ENCODE data around the gene COPS8.

The COPS8 gene

GRCh38 chr2:237073552-237073951 lies 12.1 kb upstream of the COPS8 start:
- POLR2A ChIA-PET: no interaction called here
- CTCF ChIA-PET: interaction anchor here (0.8 to 4.2 kb wide), 8 partner anchors 11 to 1294 kb away, joined by 3 to 20 read pairs (median 4); partner anchors contain the start of gene COPS8
- TF ChIP-seq CTCF (IDR thresholded peaks at IDR 0.05; ENCODE audit: control extremely low read depth, extremely low read depth, low read depth, missing control alignments): no peak
- DNase-seq (ENCODE audit: extremely low spot score): no peak

GRCh38 chr2:237074211-237074993 lies 11.3 kb upstream of the COPS8 start:
- TF ChIP-seq CTCF (IDR thresholded peaks at IDR 0.05; ENCODE audit: control extremely low read depth, extremely low read depth, low read depth, missing control alignments): no peak
- CTCF ChIA-PET: interaction anchor here (0.8 to 4.2 kb wide), 10 partner anchors 8 to 1328 kb away, joined by 3 to 20 read pairs (median 4); partner anchors contain the start of gene COPS8
- no peak for DNase-seq (ENCODE audit: extremely low spot score)
- POLR2A ChIA-PET: no interaction called here

GRCh38 chr2:237075749-237076599 lies 9.7 kb upstream of the COPS8 start:
- DNase-seq (ENCODE audit: extremely low spot score): no peak
- ChIA-PET POLR2A (no interaction called here), CTCF (interaction anchor here (0.9 to 4.2 kb wide), 7 partner anchors 9 to 733 kb away, joined by 3 to 20 read pairs (median 4); partner anchors contain the start of gene COPS8)
- TF ChIP-seq CTCF (IDR thresholded peaks at IDR 0.05; ENCODE audit: control extremely low read depth, extremely low read depth, low read depth, missing control alignments): no peak

GRCh38 chr2:237081596-237081995 lies 4.1 kb upstream of the COPS8 start:
- CTCF ChIA-PET: no interaction called here
- no peak for DNase-seq (ENCODE audit: extremely low spot score)
- POLR2A ChIA-PET: no interaction called here
- no peak for TF ChIP-seq CTCF (IDR thresholded peaks at IDR 0.05; ENCODE audit: control extremely low read depth, extremely low read depth, low read depth, missing control alignments)

GRCh38 chr2:237083026-237083425 lies 2.7 kb upstream of the COPS8 start:
- ChIA-PET CTCF (interaction anchor here (3.4 kb wide), 1 partner anchor 9 kb away, joined by 20 read pairs; no protein-coding TSS in a partner anchor), POLR2A (no interaction called here)
- no peak for DNase-seq (ENCODE audit: extremely low spot score)
- TF ChIP-seq CTCF (IDR thresholded peaks at IDR 0.05; ENCODE audit: control extremely low read depth, extremely low read depth, low read depth, missing control alignments): no peak

GRCh38 chr2:237084444-237084843 lies 1.2 kb upstream of the COPS8 start:
- no peak for DNase-seq (ENCODE audit: extremely low spot score)
- no peak for TF ChIP-seq CTCF (IDR thresholded peaks at IDR 0.05; ENCODE audit: control extremely low read depth, extremely low read depth, low read depth, missing control alignments)
- CTCF ChIA-PET: interaction anchor here (1.1 to 4.0 kb wide), 7 partner anchors 10 to 735 kb away, joined by 4 to 20 read pairs (median 11); no protein-coding TSS in a partner anchor
- POLR2A ChIA-PET: interaction anchor here (0.5 kb wide), 1 partner anchor 1211 kb away, joined by 3 read pairs; no protein-coding TSS in a partner anchor
